Hematopoietic multipotent progenitor cell treated with erythropoietin and hydrocortisone succinate and interleukin-3 and kit ligand, for 8 days (in vitro differentiated cells): Measurements from ENCODE around the gene SLC25A41.

Experiments
- DNase-seq: peaks from one replicate; pipeline ENCODE4 v3.0.0-alpha.2; 2015

SLC25A41 gene

DNA sequence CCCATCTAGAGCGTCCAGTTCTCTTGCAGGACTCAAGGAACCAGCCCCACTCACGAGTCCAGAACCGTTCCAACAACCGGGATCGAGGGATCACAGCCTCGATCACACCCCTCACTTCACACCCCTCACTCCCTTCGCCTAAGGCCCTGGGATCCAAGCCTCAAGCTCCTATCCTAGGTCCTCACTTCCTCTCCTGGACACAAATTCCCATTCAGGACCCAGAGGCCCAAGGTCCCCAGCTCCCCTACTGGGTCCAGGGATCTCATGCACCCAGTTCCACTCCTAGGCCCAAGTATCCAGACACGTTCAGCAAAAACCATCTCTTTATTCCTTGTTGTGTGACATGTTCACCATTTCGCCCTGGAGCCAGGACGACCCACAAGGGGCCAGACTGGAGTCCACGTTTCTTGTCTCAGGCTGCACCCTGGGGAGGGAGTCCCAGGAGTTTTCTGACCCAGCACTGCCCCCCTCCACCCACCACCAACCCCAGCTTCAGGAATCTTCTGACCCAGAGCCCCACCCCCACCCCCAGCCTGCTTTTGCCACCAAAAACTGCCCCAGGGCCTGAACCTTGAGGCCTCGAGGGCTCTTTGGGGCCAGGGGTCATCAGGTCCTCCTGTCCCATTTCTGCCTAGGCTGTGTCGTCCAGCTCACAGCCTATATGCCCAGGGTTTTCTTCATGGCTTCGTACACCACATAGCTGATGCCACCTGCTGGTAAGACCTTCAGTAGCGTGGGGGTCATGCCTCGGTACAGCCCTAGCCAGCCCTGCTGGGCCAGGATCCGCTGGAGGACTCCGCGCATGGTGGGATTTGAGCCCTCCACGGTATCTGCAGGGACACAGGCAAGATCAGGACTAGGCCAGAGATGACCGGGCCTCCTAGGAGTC, 7.6 kb downstream of the SLC25A41 start:
- DNase-seq: peak; percentile 51

- DNase-seq: peak; percentile 100
These were observed 8.4 kb downstream of the SLC25A41 start for GRCh38 chr19:6424939-6425731.

GRCh38 chr19:6424195-6424938, 9.2 kb downstream of the SLC25A41 start, which contains the start of gene KHSRP:
Gene KHSRP (minus strand): TSS chr19:6424811. CDS start chr19:6424701, 110 bp downstream.
- peak; percentile 7 for DNase-seq

GRCh38 chr19:6423499-6424194, 9.9 kb downstream of the SLC25A41 start:
- DNase-seq: peak; percentile 75

DNA sequence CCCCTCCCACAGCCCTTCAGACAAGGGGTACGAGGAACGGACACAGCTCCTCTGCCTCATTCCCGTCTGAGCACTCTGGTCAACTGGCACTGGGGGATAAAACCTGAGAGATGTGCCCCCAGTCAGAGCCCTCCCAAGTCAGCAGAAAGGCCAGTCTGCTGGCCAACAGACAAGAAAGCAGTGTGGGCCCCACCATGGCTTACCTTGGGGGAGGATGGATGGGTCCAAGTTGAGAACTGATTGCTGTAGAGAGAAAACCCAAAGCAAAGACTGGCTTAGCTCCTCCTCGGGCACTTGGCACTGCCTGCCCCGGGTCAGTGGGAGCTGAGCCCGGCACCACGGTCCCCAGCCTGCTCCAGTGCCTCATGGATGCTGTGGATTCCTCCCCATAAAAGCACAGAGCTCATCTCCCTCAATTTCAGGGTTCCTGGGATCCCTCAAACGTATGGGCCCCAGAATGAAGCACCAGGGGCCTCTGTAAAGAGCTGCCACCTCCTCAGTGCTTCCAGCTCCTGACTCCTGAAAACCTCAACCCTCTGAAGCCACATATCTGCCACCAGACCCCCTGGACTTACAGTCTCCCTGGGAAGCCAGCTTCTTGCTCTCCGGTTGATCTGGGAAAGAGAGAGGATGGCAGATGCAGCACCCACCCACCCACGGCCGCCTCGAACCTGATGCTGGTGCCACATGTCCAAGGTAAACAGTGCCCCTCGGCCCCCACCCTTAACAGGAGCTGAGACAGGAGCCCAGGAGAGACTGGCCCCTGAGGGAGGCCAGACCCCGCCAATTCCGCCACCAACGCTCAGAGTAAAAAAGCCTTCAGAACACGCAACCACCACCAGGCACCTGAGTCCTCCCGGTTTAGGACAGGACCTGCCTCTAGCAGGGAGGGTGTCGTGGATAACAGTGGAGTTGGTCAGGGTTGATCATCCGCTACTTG, 12.2 kb downstream of the SLC25A41 start:
- no peak for DNase-seq

- DNase-seq: no peak
These were observed 15.0 kb downstream of the SLC25A41 start for GRCh38 chr19:6418562-6418932.

- no peak for DNase-seq
These were observed 15.6 kb downstream of the SLC25A41 start for GRCh38 chr19:6417713-6418561.

DNA sequence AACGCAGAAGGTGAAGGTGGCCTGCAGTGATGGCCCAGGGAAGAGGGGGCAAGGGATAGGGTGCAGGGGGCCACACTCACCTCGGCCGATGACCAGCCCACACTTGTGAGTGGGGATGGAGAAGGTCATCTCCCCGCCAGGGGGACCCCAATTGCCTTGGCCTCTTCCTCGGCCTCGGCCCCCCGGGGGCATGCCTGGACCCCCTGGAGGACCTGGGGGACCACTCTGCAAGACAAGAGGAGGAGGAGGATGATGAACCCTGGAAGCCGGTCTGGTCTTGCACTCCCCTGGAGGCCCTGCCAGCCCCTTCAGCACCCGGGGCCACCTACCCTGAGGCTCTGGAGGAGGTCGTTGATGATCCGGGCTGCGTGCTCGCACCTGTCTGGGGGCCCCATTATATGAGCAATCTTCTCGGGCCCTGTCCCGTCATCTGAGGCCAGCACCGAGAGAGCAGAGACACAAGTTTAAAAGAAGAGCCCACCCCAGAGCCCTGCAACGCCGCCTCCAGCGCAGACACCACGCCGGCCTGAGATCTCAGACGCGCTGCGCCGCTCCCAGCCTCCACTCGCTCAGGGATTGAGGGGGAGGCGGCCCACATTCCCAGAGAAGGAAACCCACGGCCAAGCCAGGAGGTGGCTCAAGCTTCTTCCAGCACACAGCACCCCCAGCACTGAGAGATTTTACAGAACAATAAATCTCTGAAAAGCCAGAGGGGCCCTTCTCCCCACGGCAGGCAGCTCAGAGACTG, 16.7 kb downstream of the SLC25A41 start:
- DNase-seq: no peak

- no peak for DNase-seq
These were observed 17.9 kb downstream of the SLC25A41 start for GRCh38 chr19:6415591-6416190.

DNA sequence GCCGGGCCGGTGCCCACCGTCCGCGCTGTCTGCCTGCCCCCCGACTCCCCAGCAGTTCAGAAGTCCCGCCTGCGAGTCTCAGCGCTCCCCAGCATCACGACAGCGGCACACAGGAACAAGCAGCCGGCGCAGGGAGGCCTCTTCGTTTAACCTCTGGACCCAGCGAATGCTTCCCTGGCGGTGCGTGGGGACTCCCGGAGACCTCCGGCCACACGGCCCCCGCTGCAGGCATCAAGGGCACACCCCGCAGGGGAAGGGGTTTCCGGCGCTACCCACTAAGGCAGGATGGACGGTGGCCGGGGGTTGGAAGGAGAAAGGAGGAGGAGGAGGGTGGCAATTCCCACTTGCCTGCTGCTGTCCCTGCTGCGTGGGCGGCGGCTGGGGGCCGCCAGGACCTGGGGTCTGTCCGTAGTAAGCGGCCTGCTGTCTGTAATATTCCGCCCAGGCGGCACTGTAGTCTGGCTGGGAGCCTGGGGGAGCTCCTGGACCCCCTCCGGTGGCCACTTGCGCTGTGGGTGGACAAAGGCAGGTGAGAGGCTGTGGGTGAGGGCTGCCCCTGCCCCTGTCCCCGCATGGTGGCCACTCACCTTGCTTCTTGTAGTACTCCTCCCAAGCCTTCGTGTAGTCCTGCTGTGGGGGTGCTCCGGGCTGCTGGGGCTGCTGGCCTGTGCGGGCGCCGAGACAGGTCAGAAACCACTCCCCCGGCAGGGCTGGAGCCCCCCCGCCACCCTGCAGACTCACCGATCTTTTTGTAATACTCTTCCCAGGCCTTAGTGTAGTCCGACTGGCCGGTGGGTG, 18.6 kb downstream of the SLC25A41 start:
- DNase-seq: no peak

DNA sequence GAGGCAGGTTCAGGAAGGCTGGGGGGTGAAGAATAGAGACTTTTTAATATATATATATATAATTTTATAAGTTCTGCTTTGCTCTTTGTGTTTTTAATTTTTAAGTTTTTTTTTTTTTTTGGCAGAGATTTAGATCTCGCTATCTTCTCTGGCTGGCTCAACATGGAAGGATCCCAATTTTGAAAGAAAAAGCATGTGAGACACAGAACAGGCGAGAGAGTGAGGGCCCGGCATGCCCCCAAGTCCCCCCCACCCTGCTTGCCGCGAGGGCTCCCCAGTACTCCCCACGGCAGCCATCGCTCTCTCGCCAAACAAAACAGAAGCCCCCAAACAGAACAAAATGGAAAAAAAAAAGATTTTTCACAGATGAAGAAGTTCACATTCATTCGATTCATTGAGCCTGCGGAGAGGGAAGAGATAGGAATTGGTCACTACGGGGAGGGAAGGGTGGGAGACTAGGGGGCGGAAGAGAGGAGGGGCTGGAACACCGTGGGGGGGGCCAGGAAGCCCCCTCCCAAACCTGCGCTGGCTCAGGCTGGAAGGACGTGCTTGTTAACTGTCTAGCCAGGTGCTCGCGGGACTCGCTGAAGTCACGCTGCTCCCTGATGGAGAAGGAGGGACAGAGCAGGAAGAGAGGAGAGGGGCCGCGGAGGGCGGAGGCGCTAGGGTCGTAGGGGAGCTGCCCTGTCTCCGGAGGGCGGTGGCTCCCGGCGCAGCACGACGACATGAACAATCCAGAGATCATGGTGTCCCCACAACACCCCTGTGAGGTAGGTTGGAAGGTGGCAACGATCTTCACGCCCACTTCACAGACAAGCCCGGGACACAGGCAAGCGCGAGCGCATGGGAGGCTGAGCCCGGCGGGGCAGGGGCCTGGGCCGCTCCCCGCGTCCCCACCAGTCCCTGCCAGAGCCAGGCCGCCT, 19.6 kb downstream of the SLC25A41 start:
- no peak for DNase-seq

GRCh38 chr19:6413291-6413690, 20.3 kb downstream of the SLC25A41 start:
- DNase-seq: no peak

GRCh38 chr19:6412447-6413091, 21.0 kb downstream of the SLC25A41 start:
- peak; percentile 41 for DNase-seq

DNA sequence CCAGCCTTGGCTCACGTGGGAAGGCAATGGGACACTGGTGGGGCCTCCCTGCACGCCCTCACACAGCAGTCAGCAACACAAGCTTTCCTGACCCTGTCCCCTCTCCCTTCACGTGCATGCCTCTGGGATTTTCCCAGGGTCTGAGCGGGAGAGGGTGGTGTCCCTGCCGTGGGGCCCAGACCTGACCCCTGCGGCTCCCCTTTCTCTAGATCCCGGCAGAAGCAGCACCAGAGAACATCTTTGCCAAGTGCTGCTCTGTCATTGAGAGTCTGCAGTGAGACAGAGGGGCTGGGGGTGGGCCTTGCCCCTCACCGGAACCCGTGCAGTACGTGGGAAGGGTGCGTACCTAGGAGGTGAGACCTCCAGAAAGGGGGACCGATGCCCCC, 21.5 kb downstream of the SLC25A41 start:
- no peak for DNase-seq

DNA sequence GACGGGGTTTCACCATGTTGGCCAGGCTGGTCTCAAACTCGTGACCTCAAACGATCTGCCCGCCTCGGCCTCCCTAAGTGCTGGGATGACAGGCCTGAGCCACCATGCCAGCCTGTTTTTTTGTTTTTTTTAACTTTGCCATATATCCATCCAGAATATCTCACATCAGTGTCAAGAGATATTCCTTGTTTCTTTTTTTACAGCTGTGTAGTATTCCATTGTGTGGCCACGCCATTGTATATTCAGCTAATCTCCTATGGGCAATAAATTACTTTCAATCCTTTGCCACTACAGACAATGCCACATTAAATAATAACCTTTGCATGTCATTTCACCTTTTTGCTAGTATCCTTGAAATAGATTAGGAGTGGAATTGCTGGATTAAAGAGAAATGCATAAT, 24.2 kb downstream of the SLC25A41 start:
- DNase-seq: no peak

GRCh38 chr19:6406401-6406800, 27.2 kb downstream of the SLC25A41 start:
- DNase-seq: no peak
